Measurements from ENCODE around the gene SLC25A53. TPM values are rescaled to one million over a fixed set of nuclear protein-coding genes. Genes with fewer than 3 reads are reported as not detected.

The SLC25A53 gene
- polyA plus RNA-seq, 3 donors = 5.9 to 9.6 (median 7.6) TPM

DNA sequence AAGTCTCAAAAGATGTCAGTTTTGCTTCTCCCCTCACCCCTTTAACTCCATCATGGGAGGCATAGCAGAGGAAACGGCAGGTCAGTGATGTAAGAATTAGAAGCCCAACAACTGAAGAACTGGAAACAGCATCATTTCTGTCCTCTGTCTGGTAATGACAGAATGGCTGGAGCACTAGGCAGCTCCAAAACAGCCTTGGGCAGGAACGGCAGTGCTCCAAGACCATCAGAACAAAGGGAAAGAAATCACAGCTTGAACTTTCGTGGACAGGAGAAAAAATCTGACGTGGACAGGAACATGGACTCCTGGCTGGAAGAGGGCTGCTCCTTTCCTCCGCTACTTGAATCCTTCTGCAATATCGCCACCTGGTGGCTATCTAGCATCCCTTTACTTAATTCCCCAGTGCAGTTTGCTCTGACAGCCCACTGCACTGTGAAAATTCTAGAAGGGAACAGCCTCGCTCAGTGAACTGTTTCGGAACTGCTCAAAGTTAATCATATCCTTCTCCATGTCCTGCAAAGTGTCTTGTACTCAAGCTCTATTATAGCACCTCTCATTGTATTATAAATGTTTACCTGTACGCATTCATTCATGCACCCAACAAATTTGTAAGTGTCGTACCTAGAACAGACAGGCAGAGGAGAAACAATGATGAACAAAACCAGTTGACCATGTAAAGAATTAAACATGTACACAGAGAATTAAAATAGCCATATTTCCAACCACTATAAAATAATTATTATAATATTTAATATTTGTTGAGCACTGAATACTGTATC lies 20.4 kb downstream of the SLC25A53 start:
- Histone ChIP-seq H3K4me1 (ENCODE audit: control insufficient read depth in 1 of 2, insufficient read depth in 2 of 2, low read length in 2 of 2) (peaks cover 0 to 3% of the 10 kb centered on the region in 2 donors), H3K27ac (ENCODE audit: low read depth in 1 of 2, low read length in 2 of 2) (no peak overlapping the region), H3K9me3 (replicated peaks in 1 of 2; ENCODE audit: control insufficient read depth in 1 of 2, insufficient read depth in 1 of 2, low read length in 2 of 2) (no peaks in the 10 kb centered on the region), H4K20me1 (ENCODE audit: insufficient read depth, low read length) (peaks cover 23% of the 10 kb centered on the region), H2AFZ (ENCODE audit: insufficient read depth, low read depth, low read length, poor library complexity, severe bottlenecking) (no peak overlapping the region), H3K4me3 (replicated peaks in 1 of 3; ENCODE audit: low read depth in 2 of 3, low read length in 3 of 3) (no peak overlapping the region), H3K4me2 (replicated peaks; ENCODE audit: extremely low read depth, low read length, poor library complexity, severe bottlenecking) (peak overlapping the region; percentile 39), H3K27me3 (ENCODE audit: control insufficient read depth in 2 of 2, insufficient read depth in 2 of 2, low read length in 2 of 2) (peaks cover 0 to 2% of the 10 kb centered on the region in 2 donors), H3K79me2 (ENCODE audit: insufficient read depth, low read length) (no peaks in the 10 kb centered on the region), H3K9ac (ENCODE audit: insufficient read depth, low read length, poor library complexity, severe bottlenecking) (no peak overlapping the region), H3K36me3 (replicated peaks in 1 of 2; ENCODE audit: control insufficient read depth in 1 of 2, insufficient read depth in 2 of 2, low read length in 2 of 2) (no peaks in the 10 kb centered on the region)
- intact Hi-C loops (cut with micrococcal nuclease) = loop anchor here in 1 of 2 donors (2.0 to 10.0 kb wide), 2 partner anchors 38 to 292 kb away; no protein-coding TSS in a partner anchor
- Mint-ChIP-seq H3K4me1 (peaks cover 14% of the 10 kb centered on the region), H3K27me3 (ENCODE audit: low read depth in 3 of 3) (peaks cover 0 to 9% (median 0%) of the 10 kb centered on the region in 3 donors), H3K4me3 (peak overlapping the region; percentile 51 to 75), H3K27ac (no peak overlapping the region), H3K36me3 (peaks cover under 1% of the 10 kb centered on the region in 2 donors), H3K9me3 (peaks cover 0 to 8% (median 0%) of the 10 kb centered on the region in 7 donors)
- 0% methylated on average over 1 of the region's 10 CpGs for WGBS (ENCODE audit: insufficient coverage)
- TF ChIP-seq, protein P1, sequence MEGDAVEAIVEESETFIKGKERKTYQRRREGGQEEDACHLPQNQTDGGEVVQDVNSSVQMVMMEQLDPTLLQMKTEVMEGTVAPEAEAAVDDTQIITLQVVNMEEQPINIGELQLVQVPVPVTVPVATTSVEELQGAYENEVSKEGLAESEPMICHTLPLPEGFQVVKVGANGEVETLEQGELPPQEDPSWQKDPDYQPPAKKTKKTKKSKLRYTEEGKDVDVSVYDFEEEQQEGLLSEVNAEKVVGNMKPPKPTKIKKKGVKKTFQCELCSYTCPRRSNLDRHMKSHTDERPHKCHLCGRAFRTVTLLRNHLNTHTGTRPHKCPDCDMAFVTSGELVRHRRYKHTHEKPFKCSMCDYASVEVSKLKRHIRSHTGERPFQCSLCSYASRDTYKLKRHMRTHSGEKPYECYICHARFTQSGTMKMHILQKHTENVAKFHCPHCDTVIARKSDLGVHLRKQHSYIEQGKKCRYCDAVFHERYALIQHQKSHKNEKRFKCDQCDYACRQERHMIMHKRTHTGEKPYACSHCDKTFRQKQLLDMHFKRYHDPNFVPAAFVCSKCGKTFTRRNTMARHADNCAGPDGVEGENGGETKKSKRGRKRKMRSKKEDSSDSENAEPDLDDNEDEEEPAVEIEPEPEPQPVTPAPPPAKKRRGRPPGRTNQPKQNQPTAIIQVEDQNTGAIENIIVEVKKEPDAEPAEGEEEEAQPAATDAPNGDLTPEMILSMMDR (IDR thresholded peaks at IDR 0.05) = peak; percentile 71
- peak; percentile 53 to 64 (median 63) for DNase-seq

DNA sequence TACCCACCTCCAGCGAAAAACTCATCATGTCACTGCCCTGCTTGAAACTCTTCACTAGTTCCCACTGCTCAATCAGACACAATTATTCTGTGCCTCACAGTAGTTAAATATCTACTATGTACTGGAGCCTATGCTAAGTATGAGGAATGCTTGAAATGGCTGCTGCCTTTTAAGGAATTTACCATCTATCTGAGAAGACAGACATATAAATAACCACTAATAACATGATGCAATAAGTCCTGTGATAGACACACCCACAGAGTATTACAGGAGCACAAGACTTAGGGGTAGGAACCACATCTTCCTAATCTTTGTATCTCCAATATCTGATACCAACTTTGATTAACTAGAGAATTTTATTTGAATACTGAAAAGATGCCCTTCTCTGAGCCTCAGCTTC lies 21.1 kb downstream of the SLC25A53 start:
- no peak overlapping the region for H3K4me3 Mint-ChIP-seq
- peaks cover 0 to 8% (median 0%) of the 10 kb centered on the region in 7 donors for H3K9me3 Mint-ChIP-seq
- Histone ChIP-seq H3K9ac (ENCODE audit: insufficient read depth, low read length, poor library complexity, severe bottlenecking) (no peak overlapping the region), H3K4me2 (replicated peaks; ENCODE audit: extremely low read depth, low read length, poor library complexity, severe bottlenecking) (no peak overlapping the region), H4K20me1 (ENCODE audit: insufficient read depth, low read length) (peaks cover 23% of the 10 kb centered on the region), H3K27ac (ENCODE audit: low read depth in 1 of 2, low read length in 2 of 2) (no peak overlapping the region), H3K36me3 (replicated peaks in 1 of 2; ENCODE audit: control insufficient read depth in 1 of 2, insufficient read depth in 2 of 2, low read length in 2 of 2) (peaks cover 3 to 7% of the 10 kb centered on the region in 2 donors), H3K9me3 (replicated peaks in 1 of 2; ENCODE audit: control insufficient read depth in 1 of 2, insufficient read depth in 1 of 2, low read length in 2 of 2) (no peaks in the 10 kb centered on the region), H3K27me3 (ENCODE audit: control insufficient read depth in 2 of 2, insufficient read depth in 2 of 2, low read length in 2 of 2) (peaks cover 0 to 2% of the 10 kb centered on the region in 2 donors), H3K4me3 (replicated peaks in 1 of 3; ENCODE audit: low read depth in 2 of 3, low read length in 3 of 3) (no peak overlapping the region), H2AFZ (ENCODE audit: insufficient read depth, low read depth, low read length, poor library complexity, severe bottlenecking) (no peak overlapping the region), H3K79me2 (ENCODE audit: insufficient read depth, low read length) (no peaks in the 10 kb centered on the region), H3K4me1 (ENCODE audit: control insufficient read depth in 1 of 2, insufficient read depth in 2 of 2, low read length in 2 of 2) (peaks cover 0 to 3% of the 10 kb centered on the region in 2 donors)
- WGBS (ENCODE audit: insufficient coverage) = no CpG with 5 or more reads among the region's 1 CpG
- peaks cover 6 to 8% of the 10 kb centered on the region in 2 donors for H3K36me3 Mint-ChIP-seq
- intact Hi-C loops (cut with micrococcal nuclease) = loop anchor here in 1 of 2 donors (2.0 to 10.0 kb wide), 2 partner anchors 37 to 291 kb away; no protein-coding TSS in a partner anchor
- peaks cover 0 to 7% (median 0%) of the 10 kb centered on the region in 3 donors for H3K27me3 Mint-ChIP-seq (ENCODE audit: low read depth in 3 of 3)
- peaks cover 14% of the 10 kb centered on the region for H3K4me1 Mint-ChIP-seq
- no peak for DNase-seq
- H3K27ac Mint-ChIP-seq = no peak overlapping the region
- TF ChIP-seq, protein P1 (IDR thresholded peaks at IDR 0.05) = no peak
